ENCODE measurements around the gene WNK4.

Gene WNK4

DNA sequence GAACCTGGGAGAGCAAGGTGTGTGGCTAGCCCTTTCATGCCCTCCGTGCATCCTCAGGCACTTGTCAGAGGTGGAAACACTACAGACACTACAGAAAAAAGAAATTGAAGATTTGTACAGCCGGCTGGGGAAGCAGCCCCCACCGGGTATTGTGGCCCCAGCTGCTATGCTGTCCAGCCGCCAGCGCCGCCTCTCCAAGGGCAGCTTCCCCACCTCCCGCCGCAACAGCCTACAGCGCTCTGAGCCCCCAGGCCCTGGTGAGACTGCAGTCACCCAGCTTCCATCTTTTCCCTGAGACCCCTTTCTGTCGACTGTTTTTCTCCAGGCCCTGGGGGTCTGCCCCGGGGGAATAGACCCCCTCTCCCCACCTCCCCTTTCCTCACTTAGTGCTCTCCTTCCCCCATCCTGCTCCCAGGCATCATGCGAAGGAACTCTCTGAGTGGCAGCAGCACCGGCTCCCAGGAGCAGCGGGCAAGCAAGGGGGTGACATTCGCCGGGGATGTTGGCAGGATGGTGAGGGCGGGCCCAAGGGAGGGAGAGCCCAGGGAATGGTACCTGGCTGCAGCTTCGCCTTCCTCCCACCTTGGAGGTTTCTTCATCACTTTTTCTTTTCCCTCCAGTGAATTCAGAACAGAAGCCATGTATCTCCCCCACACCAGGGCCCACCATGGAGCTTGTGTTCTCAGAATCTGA, 15.8 kb downstream of the WNK4 start:
- DNase-seq (ENCODE audit: low read depth, low spot score), result no peak

DNA sequence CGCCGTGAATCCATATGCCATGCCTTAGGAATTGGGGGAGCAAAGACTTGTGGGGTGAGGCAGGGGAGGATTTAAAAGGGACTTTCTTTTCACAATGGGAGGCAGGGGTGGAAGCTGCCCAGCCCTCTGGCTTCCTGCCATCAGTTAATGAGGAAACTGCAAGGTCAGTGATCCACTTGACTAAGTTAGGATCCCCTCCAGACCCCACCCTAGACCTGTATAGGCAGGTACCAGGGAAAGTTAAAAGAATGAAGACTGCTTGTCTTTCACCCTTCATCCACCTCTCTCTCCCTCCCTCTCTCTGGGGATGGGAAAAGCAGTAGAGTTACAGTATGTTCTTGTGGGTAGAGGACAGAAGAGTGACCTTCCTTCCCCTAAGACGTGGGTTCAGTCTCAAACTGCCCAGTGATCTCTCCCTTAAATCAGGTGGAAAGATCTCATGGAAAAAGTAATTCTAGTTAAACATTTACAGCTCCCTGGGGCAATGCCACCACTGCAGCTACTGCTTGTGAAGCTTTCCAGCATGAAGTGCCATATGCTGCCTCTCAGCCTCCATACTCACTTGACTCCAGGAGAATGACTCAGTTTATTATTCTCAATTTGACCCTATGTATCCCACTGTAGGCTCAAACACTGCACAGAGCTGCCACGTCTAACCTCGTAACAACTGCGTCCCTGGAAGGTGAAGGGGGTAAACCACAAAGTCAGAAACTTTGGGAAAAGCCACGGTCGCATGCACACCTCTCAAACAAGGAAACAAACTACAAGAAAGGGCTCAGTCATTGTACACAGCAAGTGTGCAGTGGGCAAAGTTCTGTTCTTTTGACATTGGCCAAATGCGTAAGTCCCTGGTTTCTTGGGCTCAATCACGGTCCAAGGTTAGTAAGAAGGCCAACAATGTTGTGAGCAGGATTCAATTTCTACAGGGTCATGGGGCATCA, 16.9 kb downstream of the WNK4 start:
- no peak for DNase-seq (ENCODE audit: low read depth, low spot score)

- DNase-seq (ENCODE audit: low read depth, low spot score), result no peak
Observed at GRCh38 chr17:42798011-42798382, 17.6 kb downstream of the WNK4 start.

- DNase-seq (ENCODE audit: low read depth, low spot score), result peak; percentile 49
Observed at GRCh38 chr17:42798383-42799380, 18.3 kb downstream of the WNK4 start, which contains the start of the genes CNTD1 and COA3. Gene CNTD1 (plus strand): TSS chr17:42798861. CDS start chr17:42799068, 207 bp downstream. Gene COA3 (minus strand): TSS chr17:42798704. CDS start chr17:42798681, 23 bp downstream.

- peak; percentile 99 for DNase-seq (ENCODE audit: low read depth, low spot score)
Observed at GRCh38 chr17:42803074-42803883, 22.9 kb downstream of the WNK4 start.

- no peak for DNase-seq (ENCODE audit: low read depth, low spot score)
Observed at GRCh38 chr17:42804918-42805367, 24.5 kb downstream of the WNK4 start.

GRCh38 chr17:42806249-42806648, 25.8 kb downstream of the WNK4 start:
- DNase-seq (ENCODE audit: low read depth, low spot score), result no peak

DNA sequence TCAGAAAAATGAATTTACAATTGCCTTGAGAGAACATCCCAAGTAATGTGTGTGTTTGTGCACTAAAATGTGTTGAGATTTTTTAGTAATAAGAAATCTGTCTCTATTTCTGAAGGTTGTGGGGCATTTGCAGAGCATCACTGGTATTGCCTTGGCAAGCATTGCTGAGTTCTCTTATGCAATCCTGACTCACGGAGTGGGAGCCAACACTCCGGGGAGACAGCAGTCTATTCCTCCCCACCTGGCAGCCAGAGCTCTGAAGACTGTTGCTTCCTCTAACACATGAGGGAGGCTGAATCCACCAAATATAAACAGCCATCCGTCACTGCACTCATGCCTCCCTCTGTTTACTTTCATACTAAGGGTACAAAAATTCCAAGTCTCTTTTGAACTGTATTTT, 28.8 kb downstream of the WNK4 start:
- DNase-seq (ENCODE audit: low read depth, low spot score), result no peak

GRCh38 chr17:42814633-42815399, 34.4 kb downstream of the WNK4 start:
- no peak for DNase-seq (ENCODE audit: low read depth, low spot score)

DNA sequence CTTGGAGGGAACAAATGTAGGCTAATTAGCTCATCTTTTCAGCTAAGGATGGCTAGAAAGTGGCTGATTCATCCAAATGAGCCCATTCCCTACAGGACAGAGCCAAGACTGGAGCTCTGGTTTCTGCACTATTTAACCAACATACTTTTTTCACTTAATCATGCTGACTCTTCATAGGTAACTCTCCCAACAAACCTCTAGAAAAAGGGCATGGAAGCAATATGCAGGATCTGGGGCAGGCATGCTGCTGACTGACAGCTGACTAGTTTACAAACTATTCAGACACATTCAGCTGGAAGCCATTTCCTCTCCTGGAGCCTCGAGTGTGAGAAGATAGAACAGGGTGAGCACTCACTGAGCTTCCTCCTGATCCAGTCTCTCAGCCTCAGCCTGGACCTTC, 37.5 kb downstream of the WNK4 start:
- DNase-seq (ENCODE audit: low read depth, low spot score), result no peak

DNA sequence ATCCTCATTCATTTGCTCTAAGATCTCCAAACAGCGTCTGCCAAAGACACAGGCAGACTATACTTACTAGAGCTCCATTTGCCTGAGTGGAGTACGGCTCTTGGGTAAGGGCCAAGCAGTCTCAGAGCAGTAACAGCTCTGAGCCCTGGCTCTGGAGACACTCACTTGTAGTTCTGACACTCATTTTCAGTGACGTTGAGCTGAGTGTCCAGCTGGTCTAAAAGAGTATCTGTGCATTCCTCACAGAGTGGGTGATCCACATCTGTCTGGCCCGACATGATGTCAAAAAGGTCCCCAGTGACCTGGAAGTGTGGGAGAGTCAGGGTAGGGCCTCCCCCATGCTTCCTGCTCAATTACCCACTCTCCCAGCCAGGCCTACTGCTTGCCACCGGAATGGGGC, 38.0 kb downstream of the WNK4 start:
- DNase-seq (ENCODE audit: low read depth, low spot score), result no peak

GRCh38 chr17:42819939-42820535, 39.6 kb downstream of the WNK4 start:
- DNase-seq (ENCODE audit: low read depth, low spot score), result no peak

DNA sequence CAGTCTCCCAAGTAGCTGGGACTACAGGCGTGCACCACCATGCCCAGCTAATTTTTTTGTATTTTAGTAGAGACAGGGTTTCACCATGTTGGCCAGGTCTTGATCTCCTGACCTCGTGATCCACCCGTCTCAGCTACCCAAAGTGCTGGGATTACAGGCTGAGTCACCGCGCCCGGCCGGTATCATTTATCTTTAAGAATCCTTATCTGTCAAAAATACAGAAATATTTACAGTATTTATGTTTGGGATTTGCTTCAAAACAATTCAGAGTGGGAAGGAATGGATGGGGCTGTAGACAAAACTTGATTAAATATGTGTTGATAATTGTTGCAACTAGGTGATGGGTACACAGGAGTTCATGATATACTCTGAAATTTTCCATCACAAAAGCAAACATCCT, 40.8 kb downstream of the WNK4 start:
- no peak for DNase-seq (ENCODE audit: low read depth, low spot score)

DNA sequence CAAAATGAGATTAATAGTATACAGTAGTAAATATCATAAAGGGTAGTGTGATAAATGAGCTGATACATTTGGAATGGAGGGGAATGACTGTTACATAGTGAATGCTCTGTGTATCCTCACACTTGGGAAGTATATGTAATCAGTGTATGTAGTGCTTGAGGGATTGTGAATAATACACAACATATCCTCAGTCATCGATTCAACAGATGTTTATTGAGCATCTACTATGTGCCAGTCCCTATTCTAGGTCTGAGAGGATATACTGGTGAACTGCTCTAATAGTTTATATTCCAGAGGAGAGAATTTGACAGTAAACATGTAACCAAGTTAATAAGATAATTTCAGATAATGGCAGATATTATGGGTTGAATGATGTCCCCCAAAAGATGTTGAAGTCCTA, 47.1 kb downstream of the WNK4 start:
- no peak for DNase-seq (ENCODE audit: low read depth, low spot score)

DNA sequence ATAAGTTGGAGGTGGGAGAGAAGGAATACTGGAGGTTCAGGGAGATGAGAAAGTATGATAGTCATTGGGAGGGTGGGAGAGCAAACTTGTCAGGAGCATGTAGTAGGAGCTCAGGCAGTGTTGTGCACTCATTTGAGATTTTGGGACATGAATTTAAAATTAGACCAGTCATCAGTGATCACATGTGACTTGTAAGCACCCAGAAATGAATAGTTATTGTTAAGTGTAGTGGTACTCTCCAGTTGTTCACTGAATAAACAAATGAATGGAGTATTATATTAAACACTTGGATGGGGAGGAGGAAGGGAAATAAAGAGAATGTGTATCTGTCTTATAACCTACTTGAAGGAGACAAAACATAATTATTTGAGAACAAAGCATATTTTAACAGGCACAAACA, 50.6 kb downstream of the WNK4 start:
- DNase-seq (ENCODE audit: low read depth, low spot score), result no peak

GRCh38 chr17:42832213-42832933, 52.0 kb downstream of the WNK4 start:
- no peak for DNase-seq (ENCODE audit: low read depth, low spot score)

GRCh38 chr17:42832934-42833766, 52.7 kb downstream of the WNK4 start, which contains the start of gene PSME3:
Gene PSME3 (plus strand): TSS chr17:42833397. CDS start chr17:42833632, 235 bp downstream.
- peak; percentile 57 for DNase-seq (ENCODE audit: low read depth, low spot score)
